H54 (cell line): ENCODE measurements around the gene MTARC2.
A peak's percentile ranks its signal among the peaks of the same experiment; 100 is the strongest.
"Not testable (repeated sequence)": the region's sequence is repeated elsewhere in the genome, so short reads cannot be mapped to it uniquely, and the experiment has no call there.

ENCODE experiments used
- DNase-seq: peaks from one replicate; pipeline ENCODE4 v3.0.0; 2011; ENCODE audit warnings: low spot score, mixed read lengths; ENCODE audit not compliant: insufficient read length
- FAIRE-seq: peaks from 3 replicates; lab custom pipeline; 2011; peaks lifted over from hg19 to GRCh38; lab: Jason Lieb, UNC
- POLR2A ChIP-seq: IDR thresholded peaks from 2 replicates; pipeline ENCODE4 v1.6.1; 2011; ENCODE audit warnings: low read depth, mild to moderate bottlenecking, low read length

The MTARC2 gene

DNA sequence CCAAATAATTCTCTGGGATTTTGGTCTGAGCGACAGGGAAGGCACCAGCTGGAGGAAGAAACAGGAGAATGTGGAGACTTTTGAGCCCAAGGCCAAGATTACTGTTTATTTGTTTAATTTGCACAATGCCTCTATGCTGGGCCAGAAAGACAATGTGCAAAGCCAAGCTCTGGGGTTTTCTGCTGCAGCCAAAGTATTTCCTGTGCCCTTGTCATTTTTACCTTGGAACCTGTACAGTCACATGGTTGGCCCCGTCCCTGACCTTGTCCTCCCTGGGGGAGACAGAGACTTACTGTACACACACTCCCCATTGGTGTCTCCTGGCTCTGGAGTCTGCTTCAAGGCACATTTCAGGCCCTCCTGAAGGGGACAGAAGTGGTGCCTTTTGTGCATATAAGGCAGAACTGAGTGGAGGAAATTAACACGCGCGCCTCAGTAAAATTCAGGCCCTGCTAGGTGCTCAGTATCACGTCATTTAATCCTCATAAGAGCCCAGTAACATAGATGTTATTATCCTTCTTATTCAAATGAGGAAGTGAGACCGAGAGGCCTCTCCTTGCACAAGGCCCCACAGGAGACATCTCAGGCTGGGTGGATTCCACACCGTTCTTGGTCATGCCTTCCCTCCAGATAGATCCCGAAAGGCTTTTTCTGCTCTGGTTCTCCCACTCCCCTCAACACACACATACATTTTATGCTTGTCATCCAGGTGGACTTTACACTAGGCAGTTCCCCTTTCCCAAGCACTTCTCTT, 36.9 kb upstream of the MTARC2 start:
- no peak for TF ChIP-seq POLR2A
- DNase-seq (no peak), FAIRE-seq (no peak)

DNA sequence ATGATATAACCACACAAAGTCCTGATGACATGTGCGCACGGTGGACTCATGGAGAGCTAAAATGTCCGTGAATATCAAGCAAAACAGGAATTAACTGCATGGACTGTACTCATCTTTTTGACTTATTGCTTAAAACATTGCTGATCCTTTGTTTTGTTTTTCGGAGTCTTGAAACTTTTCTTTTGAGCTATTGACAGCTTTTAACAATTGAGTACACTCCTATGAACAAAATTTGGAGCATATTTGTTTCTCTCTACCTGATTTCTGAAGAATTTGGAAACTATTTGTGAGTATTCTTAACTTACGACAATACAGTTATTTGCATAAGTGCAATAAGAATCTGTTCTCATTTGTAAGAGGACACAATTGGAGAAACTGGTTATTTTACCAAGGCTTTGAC, 32.1 kb upstream of the MTARC2 start:
- not testable (repeated sequence) for FAIRE-seq, DNase-seq

DNA sequence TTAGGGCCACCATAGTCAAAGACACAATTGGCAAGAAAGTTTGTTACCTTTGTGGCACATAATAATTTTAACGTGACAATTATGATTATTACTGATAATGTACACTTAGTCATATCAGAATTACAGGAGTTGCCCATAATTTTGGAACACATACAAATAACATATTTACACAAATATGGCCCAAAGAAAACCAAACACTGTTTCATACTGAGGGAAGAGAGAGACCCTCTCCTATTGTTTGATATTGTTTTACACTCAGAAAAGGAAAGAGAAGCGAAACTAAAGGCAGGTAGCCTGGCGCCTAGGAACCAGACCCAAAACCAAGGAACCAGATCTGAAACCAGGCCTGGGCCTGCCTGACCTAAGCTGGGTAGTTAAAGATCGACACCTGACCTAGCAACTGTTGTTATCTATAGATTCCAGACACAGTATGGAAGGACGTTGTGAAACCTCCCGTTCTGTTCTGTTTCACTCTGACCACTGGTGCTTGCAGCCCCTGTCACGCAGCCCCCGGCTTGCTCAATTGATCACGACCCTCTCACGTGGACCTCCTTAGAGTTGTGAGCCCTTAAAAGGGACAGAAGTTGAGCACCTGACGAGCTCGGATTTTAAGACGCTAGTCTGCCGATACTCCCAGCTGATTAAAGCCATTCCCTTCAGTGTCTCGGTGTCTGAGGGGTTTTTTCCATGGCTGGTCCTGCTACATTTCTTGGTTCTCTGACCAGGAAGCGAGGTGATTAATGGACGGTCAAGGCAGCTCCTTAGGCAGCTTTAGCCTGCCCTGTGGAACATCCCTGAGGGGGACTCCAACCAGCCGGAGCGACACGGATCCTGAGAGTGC, 30.1 kb upstream of the MTARC2 start:
- no peak for DNase-seq
- TF ChIP-seq POLR2A: no peak
- FAIRE-seq: no peak

DNA sequence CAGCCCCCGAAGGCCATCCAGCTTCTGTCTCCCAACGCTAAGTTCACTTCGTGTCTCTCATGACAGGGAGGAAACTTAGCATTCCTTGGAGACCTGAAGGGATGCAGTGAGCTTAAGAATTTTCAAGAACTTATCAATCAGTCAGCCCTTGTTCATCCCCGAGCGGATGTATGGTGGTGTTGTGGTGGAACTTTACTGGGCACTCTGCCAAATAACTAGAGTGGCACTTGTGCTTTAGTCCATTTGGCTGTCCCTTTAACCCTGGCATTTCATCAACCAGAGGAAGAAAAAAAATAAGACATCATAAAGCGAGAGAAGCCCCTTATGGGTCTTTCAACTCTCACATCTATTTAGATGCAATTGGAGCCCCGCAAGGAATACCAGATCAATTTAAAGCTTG, 26.9 kb upstream of the MTARC2 start:
- FAIRE-seq, DNase-seq: not testable (repeated sequence)

DNA sequence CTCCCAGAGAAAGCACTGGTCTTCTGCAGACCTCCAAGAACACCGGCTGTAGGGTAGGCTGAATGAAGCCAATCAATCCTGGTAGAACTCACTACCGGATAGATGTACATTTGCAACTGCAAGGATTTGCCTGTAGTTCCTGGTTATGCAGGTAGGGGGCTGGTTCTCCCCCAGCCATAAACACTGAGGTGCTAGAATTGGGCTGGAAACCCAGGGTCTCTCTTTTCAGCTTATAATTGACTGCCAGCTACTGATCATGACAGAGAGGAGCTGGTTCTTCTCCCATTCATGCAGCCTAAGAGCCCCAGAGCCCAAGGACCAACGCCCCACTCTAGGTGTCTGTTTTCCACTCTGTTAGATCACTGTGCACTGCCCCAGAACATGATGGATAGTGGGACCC, 21.5 kb upstream of the MTARC2 start:
- FAIRE-seq: no peak
- TF ChIP-seq POLR2A: no peak

DNA sequence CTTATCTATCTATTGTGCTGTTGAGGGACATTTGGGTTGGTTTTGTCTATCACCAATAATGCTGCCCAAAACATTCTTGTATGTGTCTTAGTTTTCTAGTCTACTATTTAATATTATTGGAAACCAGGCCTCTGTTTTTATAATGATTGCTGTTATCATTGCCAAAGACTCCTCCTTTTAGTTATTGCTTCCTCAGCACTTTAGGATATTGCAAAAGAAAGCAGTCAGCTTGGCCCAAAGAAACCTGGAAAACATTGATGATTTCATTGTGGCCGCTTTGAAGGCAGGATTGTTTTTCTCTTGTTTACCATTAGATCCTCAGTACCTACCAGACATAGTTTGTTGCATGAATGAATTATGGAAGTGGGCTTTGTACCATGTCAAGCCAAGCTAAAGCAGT, 20.6 kb upstream of the MTARC2 start:
- FAIRE-seq: no peak
- no peak for TF ChIP-seq POLR2A
- DNase-seq: no peak

More for the DNA sequence above, 21.5 kb upstream of the MTARC2 start:
- DNase-seq: no peak

DNA sequence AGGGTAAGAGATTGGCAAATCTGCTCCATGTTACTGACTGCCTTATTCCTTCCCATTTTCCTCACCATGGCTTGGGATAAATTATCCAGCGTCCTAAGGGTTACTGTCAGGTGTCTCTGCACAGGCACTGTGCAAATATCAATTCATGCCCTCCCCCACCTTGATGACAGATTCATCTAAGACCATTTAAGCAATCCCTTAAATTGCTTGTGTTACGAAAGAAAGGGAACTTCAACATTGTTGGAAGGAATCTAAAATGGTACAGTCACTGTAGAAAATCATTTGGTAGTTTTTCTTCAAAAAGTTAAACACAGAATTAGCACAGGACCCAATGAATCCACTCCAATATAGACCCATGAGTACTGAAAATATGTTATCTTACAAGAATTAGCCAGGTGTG, 17.6 kb upstream of the MTARC2 start:
- no peak for TF ChIP-seq POLR2A
- DNase-seq (no peak), FAIRE-seq (no peak)

DNA sequence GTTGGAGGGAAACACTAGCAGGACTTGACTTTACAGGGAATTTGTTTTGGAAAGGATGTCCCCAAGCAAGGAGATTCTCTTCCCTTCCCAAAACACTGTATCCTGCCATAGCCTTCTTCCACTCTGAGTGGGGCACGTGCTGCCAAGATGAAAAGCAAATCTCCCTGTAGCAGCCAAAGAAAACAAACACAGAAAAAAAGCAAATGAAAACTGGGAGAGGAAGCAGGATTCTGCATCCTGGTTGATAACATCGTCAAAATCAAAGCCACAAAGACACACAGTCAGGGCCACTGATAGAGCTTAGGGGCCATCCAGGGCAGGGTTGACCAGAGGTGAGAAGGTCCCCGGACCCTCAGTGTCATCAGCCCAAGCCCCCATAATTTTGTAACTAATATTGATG, 16.0 kb upstream of the MTARC2 start:
- no peak for FAIRE-seq
- TF ChIP-seq POLR2A: no peak
- no peak for DNase-seq

DNA sequence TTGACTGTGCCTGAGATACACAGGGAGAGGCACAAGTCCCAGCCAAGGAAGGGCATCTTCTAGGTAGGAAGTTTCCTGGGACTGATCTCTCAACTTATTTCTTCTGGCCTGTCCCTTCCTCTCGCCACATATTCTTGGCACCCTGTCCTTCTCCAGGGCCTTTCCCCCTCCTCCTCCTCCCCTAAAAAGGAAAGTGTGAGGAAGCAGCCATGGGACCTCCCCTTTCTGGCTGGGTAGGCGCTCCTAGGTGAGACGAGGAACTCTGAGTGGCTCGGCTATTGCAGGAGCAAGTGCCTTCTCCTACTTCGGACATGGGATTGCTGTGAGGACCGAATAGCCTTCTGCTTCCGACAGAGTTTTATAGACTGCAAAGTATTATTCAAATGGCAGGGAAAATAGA, 15.5 kb upstream of the MTARC2 start:
- no peak for DNase-seq
- no peak for TF ChIP-seq POLR2A
- FAIRE-seq: no peak

DNA sequence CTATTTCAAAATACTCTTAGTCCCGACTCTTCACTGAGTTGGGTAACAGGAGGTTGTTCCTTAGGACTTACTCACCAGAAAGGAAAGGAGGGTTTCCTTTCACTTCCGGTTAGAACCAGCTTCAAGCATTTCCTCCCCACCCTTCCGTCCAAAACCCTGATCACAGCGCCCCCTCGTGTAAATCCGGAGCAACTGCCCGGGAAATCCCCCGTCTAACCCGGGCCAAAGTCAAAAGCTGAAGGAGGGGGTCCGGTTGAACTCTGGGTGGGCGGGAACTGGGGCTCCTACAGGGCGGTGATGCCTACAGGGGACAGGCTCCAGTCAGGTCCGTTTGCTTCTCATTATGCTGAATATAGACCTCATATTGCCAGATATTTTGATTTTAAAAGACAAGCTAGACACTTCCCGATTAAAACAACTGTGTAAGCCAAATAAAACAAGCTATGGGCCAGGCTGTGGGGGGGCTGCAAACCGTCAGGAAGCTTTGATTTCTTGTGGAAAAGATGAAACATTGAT, 15.0 kb upstream of the MTARC2 start:
- no peak for TF ChIP-seq POLR2A
- DNase-seq (peak; percentile 70), FAIRE-seq (peak; percentile 88)

DNA sequence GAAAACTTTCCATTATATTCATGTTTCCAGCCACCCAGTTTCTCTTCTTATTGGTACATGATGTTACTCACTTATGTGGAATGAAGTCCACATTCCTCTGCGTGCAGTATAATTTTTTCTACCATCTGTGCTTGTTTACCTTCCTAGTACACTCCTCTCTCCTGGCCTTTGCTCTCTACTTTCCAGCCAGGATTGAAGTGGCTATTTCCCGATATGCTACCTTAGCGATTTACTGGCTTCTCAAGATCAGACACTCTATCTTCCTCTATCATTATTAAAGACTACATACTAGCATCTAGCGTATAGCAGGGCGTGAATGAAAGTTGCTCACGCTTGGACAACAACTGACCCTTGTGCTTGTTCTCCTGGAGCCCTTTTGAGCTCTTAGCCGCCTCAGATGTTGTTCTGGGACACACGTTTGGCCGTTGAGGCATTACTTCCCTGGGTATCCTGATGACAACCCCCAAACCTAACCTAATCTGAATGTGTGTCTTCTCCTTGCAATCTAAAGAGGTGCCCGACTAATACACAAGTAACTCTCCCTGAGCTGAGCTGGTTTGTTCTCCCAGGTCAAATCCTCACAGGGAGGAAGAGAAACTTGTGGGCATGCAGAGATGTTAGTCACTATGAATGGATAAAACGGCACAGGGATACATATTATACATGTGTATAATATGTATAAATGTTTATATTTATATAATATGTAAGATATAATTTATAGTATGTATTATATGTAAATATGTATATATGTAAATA, 13.4 kb upstream of the MTARC2 start:
- no peak for TF ChIP-seq POLR2A
- peak; percentile 23 for DNase-seq
- peak; percentile 33 for FAIRE-seq

DNA sequence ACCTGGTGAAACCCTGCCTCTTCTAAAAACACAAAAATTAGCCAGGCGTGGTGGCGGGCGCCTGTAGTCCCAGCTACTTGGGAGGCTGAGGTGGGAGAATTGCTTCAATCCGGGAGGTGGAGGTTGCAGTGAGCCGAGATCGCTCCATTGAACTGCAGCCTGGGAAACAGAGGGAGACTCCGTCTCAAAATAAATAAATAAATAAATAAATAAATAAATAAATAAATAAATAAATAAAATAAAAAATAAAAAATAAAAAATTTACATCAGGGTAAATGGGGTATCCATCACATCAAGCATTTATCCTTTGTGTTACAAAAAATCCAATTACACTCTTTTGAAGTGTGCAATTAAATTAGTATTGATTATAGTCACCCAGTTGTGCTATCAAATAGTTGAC, 11.8 kb upstream of the MTARC2 start:
- not testable (repeated sequence) for FAIRE-seq, DNase-seq

DNA sequence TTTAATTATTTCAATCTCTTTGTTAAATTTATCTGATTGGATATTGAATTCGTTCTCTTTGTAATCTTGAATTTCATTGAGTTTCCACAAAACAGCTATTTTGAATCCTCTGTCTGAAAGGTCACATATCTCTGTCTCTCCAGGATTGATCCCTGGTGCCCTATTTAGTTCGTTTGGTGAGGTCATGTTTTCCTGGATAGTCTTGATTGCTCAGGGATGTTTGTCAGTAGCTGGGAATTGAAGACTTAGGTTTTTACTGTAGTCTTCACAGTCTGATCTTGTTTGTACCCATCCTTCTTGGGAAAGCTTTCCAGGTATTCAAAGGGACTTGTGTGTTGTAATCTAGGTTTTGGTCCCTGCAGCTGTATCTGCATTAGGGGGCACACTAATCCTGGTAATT, 6.8 kb upstream of the MTARC2 start:
- FAIRE-seq (no peak), DNase-seq (no peak)
- TF ChIP-seq POLR2A: no peak

DNA sequence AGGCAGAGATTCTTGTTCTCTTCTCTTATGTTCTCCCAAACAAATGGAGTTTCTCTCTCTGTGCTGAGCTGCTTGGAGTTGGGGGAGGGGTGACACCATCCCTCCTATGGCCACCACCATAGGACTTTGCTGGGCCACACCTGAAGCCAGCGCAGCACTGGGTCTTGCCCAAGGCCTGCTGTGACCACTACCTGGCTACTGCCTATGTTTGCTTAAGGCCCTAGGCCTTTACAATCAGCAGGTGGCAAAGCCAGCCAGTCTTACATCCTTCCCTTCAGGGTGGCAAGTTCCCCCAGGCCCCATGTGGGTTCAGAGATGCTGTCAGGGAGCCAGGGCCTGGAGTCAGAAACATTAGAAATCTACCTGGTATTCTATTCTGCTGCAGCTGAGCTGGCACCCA, 6.3 kb upstream of the MTARC2 start:
- DNase-seq (no peak), FAIRE-seq (no peak)
- TF ChIP-seq POLR2A: no peak
